Erythroblast (primary cell): ENCODE measurements around the gene UBTF.
A peak's percentile ranks its signal among the peaks of the same experiment; 100 is the strongest.

Experiments
- DNase-seq, 2 experiments: peaks; one replicate each; lab custom pipeline; 2025; lab: John Stamatoyannopoulos, UW
- GATA1 ChIP-seq: IDR thresholded peaks from 2 replicates; pipeline ENCODE4 v1.6.1; 2011; ENCODE audit warnings: low read depth, mild to moderate bottlenecking, control low read depth, low read length, moderate library complexity
- POLR2A ChIP-seq: IDR thresholded peaks from 2 replicates; pipeline ENCODE4 v1.6.1; 2011; ENCODE audit warnings: mild to moderate bottlenecking, low read length

Gene UBTF

GRCh38 chr17:44170499-44171201 is 48.8 kb downstream of the UBTF start, which contains the start of gene ASB16:
ASB16 (plus strand) TSS chr17:44170704; CDS start chr17:44170790, 86 bp downstream.
- TF ChIP-seq GATA1 (no peak), POLR2A (no peak)
- DNase-seq = no peak

GRCh38 chr17:44170135-44170498 is 49.4 kb downstream of the UBTF start:
- no peak for TF ChIP-seq GATA1
- no peak for TF ChIP-seq POLR2A
- no peak for DNase-seq

GRCh38 chr17:44167181-44167861 is 52.2 kb downstream of the UBTF start:
- no peak for DNase-seq
- TF ChIP-seq GATA1 (no peak), POLR2A (no peak)

GRCh38 chr17:44164476-44164875 is 55.0 kb downstream of the UBTF start:
- no peak for TF ChIP-seq POLR2A
- no peak for TF ChIP-seq GATA1
- DNase-seq = no peak

GRCh38 chr17:44159519-44160210 is 59.8 kb downstream of the UBTF start:
- TF ChIP-seq GATA1 (no peak), POLR2A (no peak)
- DNase-seq = peak; percentile 85 to 89

GRCh38 chr17:44155488-44155887 is 64.0 kb downstream of the UBTF start:
- no peak for DNase-seq
- TF ChIP-seq GATA1 = no peak
- TF ChIP-seq POLR2A = no peak
